ENCODE measurements around the gene UBASH3B.

- TF ChIP-seq CTCF (IDR thresholded peaks at IDR 0.05) (no peak), ZFX (IDR thresholded peaks at IDR 0.05; ENCODE audit: borderline replicate concordance) (no peak)
These were observed 30.6 kb downstream of the UBASH3B start for GRCh38 chr11:122686111-122686510.
